Measurements from ENCODE around the gene ARID1B. TPM values are rescaled to one million over a fixed set of nuclear protein-coding genes. Genes with fewer than 3 reads are reported as not detected.

The ARID1B gene
- total and polyA plus RNA-seq, 9 of the 15 experiments (the other 6 are each of a cell fraction or from before 2014, with no cell fraction given) = 12.5 to 50.5 (median 25.8) TPM

- TF ChIP-seq, protein P1, sequence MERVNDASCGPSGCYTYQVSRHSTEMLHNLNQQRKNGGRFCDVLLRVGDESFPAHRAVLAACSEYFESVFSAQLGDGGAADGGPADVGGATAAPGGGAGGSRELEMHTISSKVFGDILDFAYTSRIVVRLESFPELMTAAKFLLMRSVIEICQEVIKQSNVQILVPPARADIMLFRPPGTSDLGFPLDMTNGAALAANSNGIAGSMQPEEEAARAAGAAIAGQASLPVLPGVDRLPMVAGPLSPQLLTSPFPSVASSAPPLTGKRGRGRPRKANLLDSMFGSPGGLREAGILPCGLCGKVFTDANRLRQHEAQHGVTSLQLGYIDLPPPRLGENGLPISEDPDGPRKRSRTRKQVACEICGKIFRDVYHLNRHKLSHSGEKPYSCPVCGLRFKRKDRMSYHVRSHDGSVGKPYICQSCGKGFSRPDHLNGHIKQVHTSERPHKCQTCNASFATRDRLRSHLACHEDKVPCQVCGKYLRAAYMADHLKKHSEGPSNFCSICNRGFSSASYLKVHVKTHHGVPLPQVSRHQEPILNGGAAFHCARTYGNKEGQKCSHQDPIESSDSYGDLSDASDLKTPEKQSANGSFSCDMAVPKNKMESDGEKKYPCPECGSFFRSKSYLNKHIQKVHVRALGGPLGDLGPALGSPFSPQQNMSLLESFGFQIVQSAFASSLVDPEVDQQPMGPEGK (CRISPR knock-in tag; IDR thresholded peaks at IDR 0.05; ENCODE audit: borderline replicate concordance) = no peak
- TF ChIP-seq ZNF696 (CRISPR knock-in tag; conservative IDR thresholded peaks at IDR 0.05) = no peak
- TF ChIP-seq GTF2E2 (tag; IDR thresholded peaks at IDR 0.05) = no peak
- no peak for TF ChIP-seq NFE2 (IDR thresholded peaks at IDR 0.05; ENCODE audit: low read depth)
Measured at GRCh38 chr6:156773476-156773875, 3.7 kb upstream of the ARID1B start (continued).

DNA sequence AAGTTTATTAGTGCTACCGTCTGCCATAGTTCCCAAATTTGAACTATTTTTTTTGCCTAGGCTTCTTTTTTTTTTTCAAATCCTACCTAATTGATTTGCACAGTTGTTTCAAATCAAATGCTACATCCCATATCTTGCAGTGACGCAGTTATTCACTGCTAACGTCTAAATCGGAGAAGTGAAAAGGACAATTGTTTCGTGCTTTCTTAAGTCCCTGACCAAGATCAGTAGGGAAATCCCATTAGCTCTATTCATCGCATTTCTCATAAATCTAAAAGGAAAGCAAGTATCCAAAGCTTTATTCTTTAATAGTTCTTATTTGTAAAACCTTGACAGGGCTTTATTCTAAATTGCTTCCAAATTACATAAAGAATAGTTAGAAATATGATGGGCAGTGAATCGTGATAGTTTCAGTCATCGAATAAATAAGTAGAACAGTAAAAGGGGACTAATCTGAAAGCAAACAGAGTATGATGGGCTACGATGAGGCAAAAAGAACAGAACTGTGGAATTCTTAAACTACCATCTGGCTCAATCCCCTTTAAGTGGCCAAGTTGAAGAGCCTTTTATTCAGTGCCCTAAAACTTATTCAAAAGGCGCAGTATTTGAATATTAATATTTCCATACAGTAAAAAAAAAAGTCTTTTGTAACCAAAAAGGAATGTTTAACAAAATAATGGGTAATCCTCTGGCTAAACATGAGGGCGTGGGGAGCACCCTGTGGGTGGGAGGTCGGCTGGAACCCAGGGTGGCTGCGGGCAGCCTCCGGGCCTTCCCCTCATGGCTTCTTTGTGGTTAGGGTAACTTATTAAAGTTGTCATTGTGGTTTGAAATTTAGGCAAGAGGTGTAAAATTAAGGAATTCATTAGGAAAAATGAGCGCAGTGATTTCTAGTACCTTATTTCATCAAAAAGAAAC lies 3.0 kb upstream of the ARID1B start:
- H3K4me2 ChIP-seq (ENCODE audit: insufficient read depth, low read length) = no peak overlapping the region
- no peaks in the 10 kb centered on the region for H4K20me1 ChIP-seq (replicated peaks; ENCODE audit: control insufficient read depth, insufficient read depth, low read length)
- ChIA-PET POLR2A (no interaction called here), CTCF (ENCODE audit: low intra/inter-chr PET ratio) (interaction anchor here (0.6 to 0.7 kb wide), 2 partner anchors 87 to 88 kb away, joined by 3 to 4 read pairs; no protein-coding TSS in a partner anchor)
- H3K9me1 ChIP-seq (ENCODE audit: control insufficient read depth, insufficient read depth, low read length) = no peaks in the 10 kb centered on the region
- 82% methylated on average over 15 of the region's 15 CpGs for WGBS (ENCODE audit: insufficient coverage, low coverage, missing lambda C conversion rate)
- intact Hi-C loops (cut with micrococcal nuclease) = no loop called here
- peaks cover 15 to 24% of the 10 kb centered on the region in 2 experiments; a peak in 4 of 5 replicates for H3K4me1 ChIP-seq (replicated peaks in 1 of 2; ENCODE audit: control insufficient read depth in 2 of 2, insufficient read depth in 2 of 2, low read length in 2 of 2)
- no peak overlapping the region for H2AFZ ChIP-seq (ENCODE audit: low read depth, low read length)
- H3K27me3 ChIP-seq (ENCODE audit: control insufficient read depth in 2 of 2, insufficient read depth in 2 of 2, low read length in 2 of 2) = no peaks in the 10 kb centered on the region
- no peak overlapping the region for H3K9ac ChIP-seq (ENCODE audit: insufficient read depth in 1 of 2, low read depth in 2 of 2, low read length in 2 of 2)
- H3K4me3 ChIP-seq = no peak overlapping the region
- ATAC-seq (no peak), FAIRE-seq (no peak), DNase-seq (ENCODE audit: extremely low read depth in 1 of 4, low spot score in 3 of 4) (no peak)
- peaks cover 23% of the 10 kb centered on the region for H3K79me2 ChIP-seq (ENCODE audit: control insufficient read depth, insufficient read depth, low read length)
- in situ Hi-C loops (cut with MboI) = no loop called here
- H3K9me3 ChIP-seq (replicated peaks; ENCODE audit: control insufficient read depth, insufficient read depth, low read depth, low read length) = no peaks in the 10 kb centered on the region
- H3K27ac ChIP-seq (ENCODE audit: extremely low read depth, low read depth, low read length) = no peak overlapping the region
- no peaks in the 10 kb centered on the region for H3K36me3 ChIP-seq (ENCODE audit: control insufficient read depth, insufficient read depth, low read length)
- BruUV-seq (replicated peaks) = no TSS peak
- no peak for TF ChIP-seq ZNF197 (CRISPR knock-in tag; IDR thresholded peaks at IDR 0.05; ENCODE audit: low read depth)
- no peak for TF ChIP-seq ZNF830 (CRISPR knock-in tag; IDR thresholded peaks at IDR 0.05)
- no peak for TF ChIP-seq ZBTB43 (CRISPR knock-in tag; IDR thresholded peaks at IDR 0.05)
- TF ChIP-seq, protein P2, sequence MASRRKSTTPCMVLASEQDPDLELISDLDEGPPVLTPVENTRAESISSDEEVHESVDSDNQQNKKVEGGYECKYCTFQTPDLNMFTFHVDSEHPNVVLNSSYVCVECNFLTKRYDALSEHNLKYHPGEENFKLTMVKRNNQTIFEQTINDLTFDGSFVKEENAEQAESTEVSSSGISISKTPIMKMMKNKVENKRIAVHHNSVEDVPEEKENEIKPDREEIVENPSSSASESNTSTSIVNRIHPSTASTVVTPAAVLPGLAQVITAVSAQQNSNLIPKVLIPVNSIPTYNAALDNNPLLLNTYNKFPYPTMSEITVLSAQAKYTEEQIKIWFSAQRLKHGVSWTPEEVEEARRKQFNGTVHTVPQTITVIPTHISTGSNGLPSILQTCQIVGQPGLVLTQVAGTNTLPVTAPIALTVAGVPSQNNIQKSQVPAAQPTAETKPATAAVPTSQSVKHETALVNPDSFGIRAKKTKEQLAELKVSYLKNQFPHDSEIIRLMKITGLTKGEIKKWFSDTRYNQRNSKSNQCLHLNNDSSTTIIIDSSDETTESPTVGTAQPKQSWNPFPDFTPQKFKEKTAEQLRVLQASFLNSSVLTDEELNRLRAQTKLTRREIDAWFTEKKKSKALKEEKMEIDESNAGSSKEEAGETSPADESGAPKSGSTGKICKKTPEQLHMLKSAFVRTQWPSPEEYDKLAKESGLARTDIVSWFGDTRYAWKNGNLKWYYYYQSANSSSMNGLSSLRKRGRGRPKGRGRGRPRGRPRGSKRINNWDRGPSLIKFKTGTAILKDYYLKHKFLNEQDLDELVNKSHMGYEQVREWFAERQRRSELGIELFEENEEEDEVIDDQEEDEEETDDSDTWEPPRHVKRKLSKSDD (conservative IDR thresholded peaks at IDR 0.05; ENCODE audit: low read length) = no peak
- TF ChIP-seq RCOR1 (IDR thresholded peaks at IDR 0.05; ENCODE audit: borderline replicate concordance in 1 of 2, low read depth in 2 of 2, low read length in 2 of 2) = no peak
- TF ChIP-seq ZNF277 (CRISPR knock-in tag; IDR thresholded peaks at IDR 0.05; ENCODE audit: borderline replicate concordance) = no peak
- TF ChIP-seq SUPT5H (IDR thresholded peaks at IDR 0.05) = no peak
- TF ChIP-seq NBN (IDR thresholded peaks at IDR 0.05; ENCODE audit: low read depth) = no peak
- TF ChIP-seq ZNF717 (CRISPR knock-in tag; IDR thresholded peaks at IDR 0.05) = no peak
